Kidney (tissue), 14 donors: ENCODE results near the gene VGLL4. TPM values are rescaled to one million over a fixed set of nuclear protein-coding genes. Genes with fewer than 3 reads are reported as not detected.

Experiments used
- DNase-seq, 5 donors: peaks; one replicate each; pipeline ENCODE4 v3.0.0-alpha.2; 2013 to 2020
- FAIRE-seq: peaks from 2 replicates; lab custom pipeline; 2012; peaks lifted over from hg19 to GRCh38; lab: Jason Lieb, UNC
- H3K27ac ChIP-seq, 2 donors: one replicate each; pipeline ENCODE4 v1.7.0; 2013; ENCODE audit warnings: low read depth in 2 of 2, low read length in 2 of 2, inconsistent platforms in 1 of 2
- H3K27me3 ChIP-seq: one replicate; pipeline ENCODE4 v1.7.1; 2013; ENCODE audit warnings: low read length, inconsistent platforms; ENCODE audit not compliant: control insufficient read depth, insufficient read depth
- H3K36me3 ChIP-seq, 3 donors: one replicate each; pipeline versions ENCODE4 v1.7.0 to v1.7.1; 2013; ENCODE audit warnings: low read length in 3 of 3, control low read depth in 1 of 3, inconsistent platforms in 1 of 3; ENCODE audit not compliant: insufficient read depth in 3 of 3, control insufficient read depth in 2 of 3
- H3K4me1 ChIP-seq, 3 donors: one replicate each; pipeline versions ENCODE4 v1.7.0 to v1.7.1; 2013; ENCODE audit warnings: low read length in 3 of 3, inconsistent platforms in 1 of 3, low read depth in 1 of 3; ENCODE audit not compliant: control insufficient read depth in 2 of 3, insufficient read depth in 2 of 3
- H3K4me3 ChIP-seq, 3 donors: one replicate each; pipeline versions ENCODE4 v1.7.0 to v1.8.1; 2013; ENCODE audit warnings: low read length in 3 of 3, control low read depth in 1 of 3, inconsistent platforms in 1 of 3
- H3K9ac ChIP-seq, 3 donors: one replicate each; pipeline versions ENCODE4 v1.7.0 to v1.7.1; 2013; ENCODE audit warnings: low read length in 3 of 3, control low read depth in 1 of 3, inconsistent platforms in 1 of 3
- H3K9me3 ChIP-seq, 3 donors: one replicate each; pipeline versions ENCODE4 v1.7.0 to v1.7.1; 2013; ENCODE audit warnings: low read length in 3 of 3, control low read depth in 1 of 3, inconsistent platforms in 1 of 3; ENCODE audit not compliant: control insufficient read depth in 2 of 3, insufficient read depth in 1 of 3
- CTCF ChIP-seq: IDR thresholded peaks from 3 replicates; pipeline ENCODE4 v1.5.1; 2012; ENCODE audit warnings: mild to moderate bottlenecking, moderate library complexity, borderline replicate concordance; ENCODE audit not compliant: insufficient read depth; ENCODE audit errors: extremely low read depth
- intact Hi-C: fragments of 100-400 bp; cut with DNase I; formaldehyde crosslinking; loops from one replicate; pipeline ENCODE4 v1.11.1; 2022
- polyA plus RNA-seq: library from polyadenylated mRNA; stranded (reverse); fragments of 350-450 nt; fragmentation: Illumina TruSeq; extraction: RNeasy Lipid Tissue Mini Kit (QIAGEN cat#74804); gene quantifications from one replicate; pipeline ENCODE4 v1.2.3, GENCODE V29; 2014; ENCODE audit warnings: low read depth, low replicate concordance; ENCODE audit not compliant: insufficient read depth
- total RNA-seq: library from RNA; stranded (reverse); fragmentation: NEBNext Ultra II Directional; extraction: Animal tissue kit (Norgen Biotek cat#: 25700); gene quantifications from one replicate; pipeline ENCODE4 v1.2.1, GENCODE V29; 2021
- donor health status: control.
- donor health status: control.
- donor health status: control.
- donor health status: control.
- donor health status: control.
- donor health status: DM: yes; HTN: yes; CAD: no.
- donor health status: Normal renal cell carcinoma (clear cell type).

Gene VGLL4
- total and polyA plus RNA-seq, 2 donors from 2014 or later = 41.4 to 78.5 TPM

- no peak for FAIRE-seq
- DNase-seq = no peak
- Histone ChIP-seq H3K36me3 (peaks cover 0 to 3% (median 0%) of the 10 kb centered on the region in 3 donors), H3K4me1 (no peaks in the 10 kb centered on the region), H3K27ac (no peak overlapping the region), H3K4me3 (no peak overlapping the region), H3K9ac (no peak overlapping the region), H3K9me3 (no peaks in the 10 kb centered on the region), H3K27me3 (no peaks in the 10 kb centered on the region)
- intact Hi-C loops = no loop called here
- no peak for TF ChIP-seq CTCF
Observed at GRCh38 chr3:11679964-11680363, 36.2 kb upstream of the VGLL4 start.

GRCh38 chr3:11672363-11672762 is 28.6 kb upstream of the VGLL4 start:
- Histone ChIP-seq H3K9ac (no peak overlapping the region), H3K4me1 (no peaks in the 10 kb centered on the region), H3K9me3 (no peaks in the 10 kb centered on the region), H3K36me3 (no peaks in the 10 kb centered on the region), H3K4me3 (no peak overlapping the region), H3K27me3 (no peaks in the 10 kb centered on the region), H3K27ac (no peak overlapping the region)
- no peak for DNase-seq
- FAIRE-seq = no peak
- intact Hi-C loops = no loop called here
- no peak for TF ChIP-seq CTCF

GRCh38 chr3:11671648-11672100 is 28.0 kb upstream of the VGLL4 start:
- TF ChIP-seq CTCF = no peak
- H3K27ac ChIP-seq = no peak overlapping the region
- intact Hi-C loops = no loop called here

More at GRCh38 chr3:11671648-11672100, 28.0 kb upstream of the VGLL4 start:
- no peak overlapping the region for H3K4me3 ChIP-seq
- H3K27me3 ChIP-seq = no peaks in the 10 kb centered on the region
- no peaks in the 10 kb centered on the region for H3K9me3 ChIP-seq
- H3K36me3 ChIP-seq = no peaks in the 10 kb centered on the region
- no peaks in the 10 kb centered on the region for H3K4me1 ChIP-seq
- no peak overlapping the region for H3K9ac ChIP-seq
- FAIRE-seq (no peak), DNase-seq (no peak)
